HepG2 (cell line): ENCODE results near the gene PIGK. TPM values are rescaled to one million over a fixed set of nuclear protein-coding genes. Genes with fewer than 3 reads are reported as not detected.

Experiments used
- ATAC-seq: fragments of 200-7000 bp; cut with Tn5 transposase; 3 replicates; pipeline ENCODE4 v1.9.1; 2020; ENCODE audit warnings: mild to moderate bottlenecking, moderate library complexity
- BruUV-seq: library from RNA; stranded (reverse); fragments of 400-500 nt; replicated peaks from 2 replicates; lab custom pipeline; 2021; lab: Mats Ljungman, UMichigan
- CTCF ChIA-PET: fragments of 300-600 bp; formaldehyde crosslinking; extraction: SDS; loops from one replicate; lab custom pipeline; 2021; ENCODE audit warnings: low total read pairs, inconsistent platforms, low intra/inter-chr PET ratio; lab: Yijun Ruan, JAX
- POLR2A ChIA-PET: fragments of 350-600 bp; sonication (Branson Sonifier 250); formaldehyde crosslinking; loops from one replicate; lab custom pipeline; 2020; ENCODE audit warnings: antibody characterized with exemption, inconsistent platforms; lab: Yijun Ruan, JAX
- DNase-seq: peaks from one replicate; pipeline ENCODE4 v3.0.0-alpha.2; 2015; ENCODE audit warnings: low spot score
- FAIRE-seq: peaks from 3 replicates; lab custom pipeline; 2011; peaks lifted over from hg19 to GRCh38; lab: Jason Lieb, UNC
- H2AFZ ChIP-seq: one replicate; pipeline ENCODE4 v1.6.1; 2011; ENCODE audit warnings: low read length, inconsistent platforms
- H3K27ac ChIP-seq: fragments of 300-600 bp; 3 replicates; pipeline ENCODE4 v1.8.0; 2011; ENCODE audit warnings: mixed run types, mild to moderate bottlenecking, mixed read lengths, low read length, inconsistent platforms; ENCODE audit not compliant: insufficient read depth; ENCODE audit errors: extremely low read length
- H3K27me3 ChIP-seq, 2 experiments: fragments of 200-600 bp in 1 of 2; 2 replicates in 1 of 2; 3 replicates in 1 of 2; pipeline versions ENCODE4 v1.6.0 to v1.8.0; 2011; ENCODE audit warnings: low read length in 2 of 2, mild to moderate bottlenecking in 2 of 2, moderate library complexity in 2 of 2, inconsistent platforms in 1 of 2; ENCODE audit not compliant: insufficient read depth in 2 of 2, control insufficient read depth in 1 of 2
- H3K36me3 ChIP-seq, 2 experiments: fragments of 200-600 bp in 1 of 2; replicated peaks in 1 of 2; 2 replicates in 1 of 2; 3 replicates in 1 of 2; pipeline versions ENCODE4 v1.5.1 to v1.8.0; 2011; ENCODE audit warnings: low read length in 2 of 2, inconsistent platforms in 1 of 2; ENCODE audit not compliant: insufficient read depth in 2 of 2, control insufficient read depth in 1 of 2
- H3K4me1 ChIP-seq: 2 replicates; pipeline ENCODE4 v1.5.1; 2012; ENCODE audit warnings: low read length, inconsistent platforms; ENCODE audit not compliant: insufficient read depth
- H3K4me2 ChIP-seq: 2 replicates; pipeline ENCODE4 v1.6.0; 2011; ENCODE audit warnings: low read depth, low read length, inconsistent platforms
- H3K4me3 ChIP-seq, 3 experiments: fragments of 200-600 bp in 1 of 3; sonication (generic), shearing (Covaris generic) in 1 of 3; replicated peaks in 1 of 3; 2 replicates each; pipeline ENCODE4 v1.5.1; 2011 to 2016; ENCODE audit warnings: low read length in 3 of 3, inconsistent platforms in 2 of 3, low read depth in 2 of 3, mild to moderate bottlenecking in 2 of 3, control low read depth in 1 of 3, mixed read lengths in 1 of 3; ENCODE audit not compliant: insufficient read depth in 1 of 3
- H3K79me2 ChIP-seq: one replicate; pipeline ENCODE4 v1.6.1; 2011; ENCODE audit warnings: low read length, inconsistent platforms; ENCODE audit not compliant: insufficient read depth
- H3K9ac ChIP-seq: 2 replicates; pipeline ENCODE4 v1.6.0; 2011; ENCODE audit warnings: mild to moderate bottlenecking, low read depth, low read length, inconsistent platforms; ENCODE audit not compliant: insufficient read depth
- H3K9me3 ChIP-seq: 2 replicates; pipeline ENCODE4 v1.5.1; 2012; ENCODE audit warnings: mild to moderate bottlenecking, low read length
- H4K20me1 ChIP-seq: 2 replicates; pipeline ENCODE4 v1.6.0; 2011; ENCODE audit warnings: inconsistent platforms, mild to moderate bottlenecking, low read length, moderate library complexity; ENCODE audit not compliant: insufficient read depth
- AGO2 ChIP-seq: fragments of 200-400 bp; formaldehyde crosslinking; optimal IDR thresholded peaks from 2 replicates; pipeline ENCODE3; 2017; ENCODE audit warnings: mild to moderate bottlenecking, low read depth, low read length, moderate library complexity
- BHLHE40 ChIP-seq: IDR thresholded peaks from 2 replicates; pipeline ENCODE4 v1.6.1; 2011; ENCODE audit warnings: low read length, improper control_type of control experiment
- KAT7 ChIP-seq: IDR thresholded peaks from 2 replicates; pipeline ENCODE4 v1.6.1; 2018; ENCODE audit warnings: borderline replicate concordance, missing compliant biosample characterization
- MED8 ChIP-seq: sonication (generic); formaldehyde crosslinking; IDR thresholded peaks from 2 replicates; pipeline ENCODE4 v1.8.1; 2023; ENCODE audit warnings: mild to moderate bottlenecking, missing genetic modification reagents; ENCODE audit not compliant: insufficient replicate concordance
- MIER3 ChIP-seq: IDR thresholded peaks from 2 replicates; pipeline ENCODE4 v1.6.1; 2016; ENCODE audit warnings: missing compliant biosample characterization, borderline replicate concordance
- NFE2L1 ChIP-seq: sonication (generic); formaldehyde crosslinking; IDR thresholded peaks from 2 replicates; pipeline ENCODE4 v1.4.0; 2020; ENCODE audit warnings: missing genetic modification reagents, mild to moderate bottlenecking, borderline replicate concordance
- NRL ChIP-seq: sonication (generic); formaldehyde crosslinking; IDR thresholded peaks from 2 replicates; pipeline ENCODE4 v1.5.0; 2020; ENCODE audit warnings: missing genetic modification reagents, mild to moderate bottlenecking, moderate library complexity, borderline replicate concordance
- PCBP1 ChIP-seq: fragments of 200-400 bp; formaldehyde crosslinking; IDR thresholded peaks from 2 replicates; pipeline ENCODE4 v1.6.1; 2017; ENCODE audit warnings: mild to moderate bottlenecking, low read depth, low read length, borderline replicate concordance
- TP53 ChIP-seq: sonication (generic); formaldehyde crosslinking; conservative IDR thresholded peaks from 2 replicates; pipeline ENCODE4 v1.4.0; 2020; ENCODE audit warnings: missing genetic modification reagents
- ZBTB7A ChIP-seq: sonication (generic); formaldehyde crosslinking; IDR thresholded peaks from 2 replicates; pipeline ENCODE4 v1.8.0; 2022; ENCODE audit warnings: mild to moderate bottlenecking, missing genetic modification reagents
- ZNF235 ChIP-seq: sonication (generic); formaldehyde crosslinking; IDR thresholded peaks from 2 replicates; pipeline ENCODE4 v1.8.1; 2023; ENCODE audit warnings: mild to moderate bottlenecking, missing genetic modification reagents, borderline replicate concordance
- ZNF264 ChIP-seq: sonication (generic); formaldehyde crosslinking; IDR thresholded peaks from 2 replicates; pipeline ENCODE4 v1.4.0; 2020; ENCODE audit warnings: missing genetic modification reagents
- ZNF577 ChIP-seq: sonication (generic); formaldehyde crosslinking; IDR thresholded peaks from 2 replicates; pipeline ENCODE4 v1.4.0; 2020; ENCODE audit warnings: mild to moderate bottlenecking, low read depth, missing genetic modification reagents, borderline replicate concordance
- ZSCAN12 ChIP-seq: sonication (generic); formaldehyde crosslinking; IDR thresholded peaks from 2 replicates; pipeline ENCODE4 v1.9.0; 2021; ENCODE audit warnings: mild to moderate bottlenecking, missing genetic modification reagents
- WGBS: methylation state at CpG from one replicate; pipeline ENCODE4 v1.1.6; 2017; ENCODE audit warnings: low lambda C conversion rate; 5-methylcytosine and 5-hydroxymethylcytosine counted together
- in situ Hi-C: cut with HindIII; loops from 2 replicates; pipeline ENCODE4 v1.10.0; 2017; ENCODE audit warnings: low pct_unique_long_range_greater_than_20kb; ENCODE audit not compliant: extremely low pct_ligation_motif_present
- intact Hi-C: fragments of 100-400 bp; cut with micrococcal nuclease; formaldehyde crosslinking; loops from one replicate; pipeline ENCODE4 v1.10.0; 2022; ENCODE audit not compliant: unreplicated experiment
- polyA plus RNA-seq, 8 experiments: library from polyadenylated mRNA; depleted of rRNA in 3 of 8; stranded (reverse) in 7 of 8; unstranded in 1 of 8; fragments of >200 nt; fragmentation: Illumina TruSeq in 4 of 8; extraction: Trizol in 4 of 8; gene quantifications; 2 replicates each; pipeline versions ENCODE4 v1.2.1 to v1.2.3, GENCODE V29; 2011 to 2016; ENCODE audit warnings: low read depth in 4 of 8, missing spikeins in 1 of 8, mixed read lengths in 1 of 8; ENCODE audit not compliant: insufficient read depth in 1 of 8
- total RNA-seq, 5 experiments: library from RNA; depleted of rRNA; stranded (reverse); fragments of >200 nt; fragmentation: Illumina TruSeq; extraction: Trizol; gene quantifications; 2 replicates each; pipeline ENCODE4 v1.2.3, GENCODE V29; 2016; ENCODE audit warnings: low read depth in 1 of 5
- TF ChIP-seq, protein P1 (sequence below): sonication (generic); formaldehyde crosslinking; IDR thresholded peaks from 2 replicates; pipeline ENCODE4 v1.5.0; 2020; ENCODE audit warnings: missing genetic modification reagents
- TF ChIP-seq, protein P2 (sequence below): sonication (generic); formaldehyde crosslinking; IDR thresholded peaks from 2 replicates; pipeline ENCODE4 v1.4.0; 2020; ENCODE audit warnings: missing genetic modification reagents

Gene PIGK
- total and polyA plus RNA-seq, 2 of the 13 experiments (the other 11 are each of a cell fraction or from before 2014, with no cell fraction given) = 14.7 to 38.5 TPM

GRCh38 chr1:77179632-77180031 lies 39.6 kb downstream of the PIGK start:
- ATAC-seq = no peak
- Histone ChIP-seq H3K79me2 (no peaks in the 10 kb centered on the region), H3K9ac (no peak overlapping the region), H3K4me3 (no peak overlapping the region), H4K20me1 (no peaks in the 10 kb centered on the region), H3K4me1 (no peaks in the 10 kb centered on the region), H3K9me3 (peaks cover 45% of the 10 kb centered on the region), H3K27me3 (no peaks in the 10 kb centered on the region), H3K27ac (no peak overlapping the region), H2AFZ (no peak overlapping the region), H3K36me3 (no peaks in the 10 kb centered on the region), H3K4me2 (no peak overlapping the region)
- WGBS = 81% methylated on average over 1 of the region's 1 CpG
- ChIA-PET POLR2A (no interaction called here), CTCF (no interaction called here)
- DNase-seq = no peak
- in situ Hi-C loops (no loop called here), intact Hi-C loops (no loop called here)
- no TSS peak for BruUV-seq
- TF ChIP-seq, protein P1, sequence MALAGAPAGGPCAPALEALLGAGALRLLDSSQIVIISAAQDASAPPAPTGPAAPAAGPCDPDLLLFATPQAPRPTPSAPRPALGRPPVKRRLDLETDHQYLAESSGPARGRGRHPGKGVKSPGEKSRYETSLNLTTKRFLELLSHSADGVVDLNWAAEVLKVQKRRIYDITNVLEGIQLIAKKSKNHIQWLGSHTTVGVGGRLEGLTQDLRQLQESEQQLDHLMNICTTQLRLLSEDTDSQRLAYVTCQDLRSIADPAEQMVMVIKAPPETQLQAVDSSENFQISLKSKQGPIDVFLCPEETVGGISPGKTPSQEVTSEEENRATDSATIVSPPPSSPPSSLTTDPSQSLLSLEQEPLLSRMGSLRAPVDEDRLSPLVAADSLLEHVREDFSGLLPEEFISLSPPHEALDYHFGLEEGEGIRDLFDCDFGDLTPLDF (CRISPR knock-in tag) = no peak
- no peak for TF ChIP-seq ZNF235
- no peak for TF ChIP-seq ZSCAN12 (CRISPR knock-in tag)
- no peak for TF ChIP-seq MED8 (CRISPR knock-in tag)
- TF ChIP-seq, protein P2, sequence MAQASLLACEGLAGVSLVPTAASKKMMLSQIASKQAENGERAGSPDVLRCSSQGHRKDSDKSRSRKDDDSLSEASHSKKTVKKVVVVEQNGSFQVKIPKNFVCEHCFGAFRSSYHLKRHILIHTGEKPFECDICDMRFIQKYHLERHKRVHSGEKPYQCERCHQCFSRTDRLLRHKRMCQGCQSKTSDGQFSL = no peak
- TF ChIP-seq ZNF577 (CRISPR knock-in tag) = no peak
- no peak for TF ChIP-seq TP53 (CRISPR knock-in tag)
- TF ChIP-seq ZNF264 = no peak
- TF ChIP-seq AGO2 = no peak
- no peak for TF ChIP-seq MIER3 (CRISPR knock-in tag)
- TF ChIP-seq NFE2L1 (CRISPR knock-in tag) = no peak
- TF ChIP-seq PCBP1 = no peak
- no peak for TF ChIP-seq ZBTB7A (CRISPR knock-in tag)
- TF ChIP-seq BHLHE40 = no peak
- TF ChIP-seq KAT7 = no peak
- TF ChIP-seq NRL (CRISPR knock-in tag) = no peak
- FAIRE-seq = no peak
